DND-41 (cell line): ENCODE measurements around the gene MKS1.

Experiments used
- CTCF ChIP-seq: IDR thresholded peaks from 2 replicates; pipeline ENCODE4 v1.5.1; 2012; ENCODE audit warnings: borderline replicate concordance, low read length, moderate library complexity, mild to moderate bottlenecking; ENCODE audit not compliant: poor library complexity, severe bottlenecking; ENCODE audit errors: extremely low read depth
- EZH2 ChIP-seq: IDR thresholded peaks from 3 replicates; pipeline ENCODE4 v1.6.1; 2012; ENCODE audit warnings: borderline replicate concordance, low read depth, mild to moderate bottlenecking, moderate library complexity, low read length, inconsistent platforms; ENCODE audit not compliant: severe bottlenecking

- TF ChIP-seq CTCF (peak; percentile 79), EZH2 (no peak)
These were observed 30.4 kb upstream of the MKS1 start for GRCh38 chr17:58249270-58250133.
